GM19452 (cell line): Measurements from ENCODE around the gene SPEN.

Experiments
- ATAC-seq: cut with Tn5 transposase; IDR thresholded peaks from one replicate; pipeline ENCODE4 v1.9.1; 2021; ENCODE audit not compliant: unreplicated experiment

Gene SPEN

DNA sequence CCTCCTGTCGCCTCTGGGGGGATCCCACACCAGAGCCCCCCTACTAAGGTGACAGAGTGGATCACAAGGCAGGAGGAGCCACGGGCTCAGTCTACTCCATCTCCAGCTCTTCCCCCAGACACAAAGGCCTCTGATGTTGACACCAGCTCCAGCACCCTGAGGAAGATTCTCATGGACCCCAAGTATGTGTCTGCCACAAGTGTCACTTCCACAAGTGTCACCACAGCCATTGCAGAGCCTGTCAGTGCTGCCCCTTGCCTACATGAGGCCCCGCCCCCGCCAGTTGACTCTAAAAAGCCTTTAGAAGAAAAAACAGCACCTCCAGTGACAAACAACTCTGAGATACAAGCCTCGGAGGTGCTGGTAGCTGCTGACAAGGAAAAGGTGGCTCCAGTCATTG is 86.2 kb downstream of the SPEN start:
- no peak for ATAC-seq

DNA sequence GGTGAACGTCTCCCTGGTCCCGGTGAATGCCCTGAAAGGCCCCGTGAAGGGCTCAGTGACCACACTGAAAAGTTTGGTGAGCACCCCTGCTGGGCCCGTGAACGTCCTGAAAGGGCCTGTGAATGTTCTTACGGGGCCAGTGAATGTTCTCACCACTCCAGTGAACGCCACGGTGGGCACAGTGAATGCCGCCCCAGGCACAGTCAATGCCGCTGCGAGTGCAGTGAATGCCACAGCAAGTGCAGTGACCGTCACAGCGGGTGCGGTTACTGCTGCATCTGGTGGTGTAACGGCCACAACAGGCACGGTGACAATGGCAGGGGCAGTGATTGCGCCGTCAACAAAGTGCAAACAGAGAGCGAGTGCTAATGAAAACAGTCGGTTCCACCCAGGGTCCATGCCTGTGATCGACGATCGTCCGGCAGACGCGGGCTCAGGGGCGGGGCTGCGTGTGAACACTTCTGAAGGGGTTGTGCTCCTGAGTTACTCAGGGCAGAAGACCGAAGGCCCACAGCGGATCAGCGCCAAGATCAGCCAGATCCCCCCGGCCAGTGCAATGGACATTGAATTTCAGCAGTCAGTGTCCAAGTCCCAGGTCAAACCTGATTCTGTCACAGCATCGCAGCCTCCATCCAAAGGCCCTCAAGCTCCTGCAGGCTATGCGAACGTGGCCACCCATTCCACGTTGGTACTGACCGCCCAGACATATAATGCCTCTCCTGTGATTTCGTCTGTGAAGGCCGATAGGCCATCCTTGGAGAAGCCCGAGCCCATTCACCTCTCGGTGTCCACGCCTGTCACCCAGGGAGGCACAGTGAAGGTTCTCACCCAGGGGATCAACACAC is 86.9 kb downstream of the SPEN start:
- ATAC-seq, result no peak

DNA sequence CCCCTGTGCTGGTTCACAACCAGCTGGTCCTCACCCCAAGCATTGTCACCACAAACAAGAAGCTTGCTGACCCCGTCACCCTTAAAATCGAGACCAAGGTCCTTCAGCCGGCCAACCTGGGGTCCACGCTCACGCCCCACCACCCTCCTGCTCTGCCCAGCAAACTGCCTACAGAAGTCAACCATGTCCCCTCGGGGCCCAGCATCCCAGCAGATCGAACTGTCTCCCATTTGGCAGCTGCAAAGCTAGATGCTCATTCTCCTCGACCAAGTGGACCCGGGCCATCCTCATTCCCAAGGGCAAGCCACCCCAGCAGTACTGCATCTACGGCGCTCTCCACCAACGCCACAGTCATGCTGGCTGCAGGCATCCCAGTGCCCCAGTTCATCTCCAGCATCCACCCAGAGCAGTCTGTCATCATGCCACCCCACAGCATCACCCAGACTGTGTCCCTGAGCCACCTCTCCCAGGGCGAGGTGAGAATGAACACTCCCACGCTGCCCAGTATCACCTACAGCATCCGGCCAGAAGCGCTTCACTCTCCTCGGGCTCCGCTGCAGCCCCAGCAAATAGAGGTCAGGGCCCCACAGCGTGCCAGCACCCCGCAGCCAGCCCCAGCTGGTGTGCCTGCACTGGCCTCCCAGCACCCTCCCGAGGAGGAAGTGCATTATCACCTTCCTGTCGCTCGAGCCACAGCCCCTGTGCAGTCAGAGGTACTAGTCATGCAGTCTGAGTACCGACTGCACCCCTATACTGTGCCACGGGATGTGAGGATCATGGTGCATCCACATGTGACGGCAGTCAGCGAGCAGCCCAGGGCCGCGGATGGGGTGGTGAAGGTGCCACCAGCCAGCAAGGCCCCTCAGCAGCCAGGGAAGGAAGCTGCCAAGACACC is 87.8 kb downstream of the SPEN start:
- no peak for ATAC-seq

- no peak for ATAC-seq
Measured at GRCh38 chr1:15936025-15936424, 88.5 kb downstream of the SPEN start.

DNA sequence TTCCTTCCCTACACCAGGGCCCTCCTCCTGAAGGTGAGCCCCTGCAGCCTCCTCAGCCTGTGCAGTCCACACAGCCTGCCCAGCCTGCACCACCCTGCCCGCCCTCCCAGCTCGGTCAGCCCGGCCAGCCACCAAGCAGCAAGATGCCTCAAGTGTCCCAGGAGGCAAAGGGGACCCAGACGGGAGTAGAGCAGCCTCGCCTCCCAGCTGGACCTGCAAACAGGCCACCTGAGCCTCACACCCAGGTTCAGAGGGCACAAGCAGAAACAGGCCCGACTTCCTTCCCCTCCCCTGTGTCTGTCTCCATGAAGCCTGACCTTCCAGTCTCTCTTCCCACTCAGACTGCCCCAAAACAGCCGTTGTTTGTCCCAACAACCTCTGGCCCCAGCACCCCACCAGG is 89.6 kb downstream of the SPEN start:
- ATAC-seq, result no peak

GRCh38 chr1:15937706-15938168 is 90.2 kb downstream of the SPEN start:
- no peak for ATAC-seq

GRCh38 chr1:15938628-15939161 is 91.2 kb downstream of the SPEN start:
- no peak for ATAC-seq

GRCh38 chr1:15939181-15940109 is 91.9 kb downstream of the SPEN start:
- no peak for ATAC-seq

DNA sequence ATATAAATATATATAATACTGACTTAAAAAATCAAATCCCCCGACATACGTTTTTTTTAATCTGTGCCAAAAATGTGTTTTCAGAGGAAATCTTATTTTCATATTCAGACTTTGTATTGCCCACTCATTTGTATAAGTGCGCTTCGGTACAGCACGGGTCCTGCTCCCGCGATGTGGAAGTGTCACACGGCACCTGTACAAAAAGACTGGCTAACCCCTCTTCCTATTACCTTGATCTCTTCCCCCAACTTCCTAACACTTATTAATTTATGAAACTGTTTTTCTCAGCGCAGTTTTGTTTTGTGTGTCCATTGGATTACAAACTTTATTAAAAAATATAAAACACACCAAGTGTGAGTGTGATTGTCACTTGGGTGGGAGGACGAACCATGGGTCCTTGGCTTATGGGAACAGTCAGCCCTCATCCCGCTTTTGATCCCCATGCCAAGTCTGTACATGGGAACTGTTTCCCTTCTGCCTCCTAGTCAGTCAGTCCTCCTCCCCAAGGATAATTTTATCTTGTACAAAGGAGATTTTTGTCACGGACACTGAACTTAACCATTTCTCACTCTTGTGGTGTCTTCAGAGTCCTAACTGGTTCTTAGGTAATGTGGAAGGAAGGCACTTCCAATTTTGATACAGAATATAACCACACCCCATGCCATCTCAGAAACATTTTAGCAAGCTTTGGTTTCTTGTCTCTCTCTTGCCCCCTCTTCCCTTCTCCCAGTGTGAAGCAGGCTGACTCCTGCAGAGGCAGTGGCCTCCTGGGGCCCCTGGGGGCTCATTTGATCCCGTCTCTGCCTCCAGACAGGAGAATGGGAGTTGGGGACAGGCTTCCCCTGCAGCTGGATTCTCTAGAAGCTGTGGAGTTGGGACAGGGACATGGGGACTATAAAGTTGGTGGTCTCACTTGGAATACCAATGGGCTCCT is 92.9 kb downstream of the SPEN start:
- no peak for ATAC-seq

DNA sequence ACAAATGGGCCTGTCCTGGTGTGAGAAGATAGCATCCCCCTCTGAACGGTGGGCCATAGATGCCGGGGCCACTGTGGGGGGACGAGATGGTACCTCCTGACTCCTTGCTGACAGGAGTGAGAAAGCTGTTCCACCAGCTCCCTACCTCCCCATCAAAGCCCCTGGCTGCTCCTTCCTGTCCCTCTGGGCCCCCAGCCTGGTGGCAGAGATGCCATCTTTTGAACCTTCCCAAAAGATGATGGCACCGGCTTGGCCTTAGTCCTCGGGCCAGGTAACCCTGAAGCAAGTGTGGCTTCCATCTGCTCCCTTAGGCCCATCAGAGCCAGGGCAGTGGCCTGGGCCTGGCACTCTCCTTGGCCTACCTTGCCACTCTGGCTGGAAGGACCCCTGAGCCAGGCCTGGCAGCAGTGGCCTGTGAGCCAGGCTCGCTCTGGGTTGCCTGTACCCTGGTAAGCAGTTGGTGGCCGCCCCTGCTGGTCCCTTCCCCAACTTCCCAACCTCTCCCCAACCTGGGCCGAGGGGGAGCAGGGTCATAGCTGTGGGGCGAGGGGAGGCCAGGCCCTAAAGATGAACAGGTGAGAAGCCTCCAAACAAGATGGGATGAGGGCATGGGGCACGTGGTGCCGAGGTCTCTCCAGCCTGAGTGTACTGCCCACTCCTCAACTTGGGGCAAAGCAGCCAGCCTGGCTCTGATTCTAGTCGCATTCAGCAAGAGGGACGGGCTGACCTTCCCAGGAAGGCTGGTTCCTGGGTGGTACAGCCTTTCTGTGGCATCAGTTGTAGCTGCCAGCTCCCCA is 93.7 kb downstream of the SPEN start:
- ATAC-seq, result no peak

- ATAC-seq, result no peak
Measured at GRCh38 chr1:15941899-15942660, 94.6 kb downstream of the SPEN start.

- ATAC-seq, result no peak
Measured at GRCh38 chr1:15942661-15943327, 95.3 kb downstream of the SPEN start.

- ATAC-seq, result no peak
Measured at GRCh38 chr1:15943328-15943991, 96.0 kb downstream of the SPEN start.

GRCh38 chr1:15943992-15944307 is 96.4 kb downstream of the SPEN start:
- no peak for ATAC-seq

- no peak for ATAC-seq
Measured at GRCh38 chr1:15944308-15945010, 97.0 kb downstream of the SPEN start.

GRCh38 chr1:15945011-15945831 is 97.7 kb downstream of the SPEN start:
- ATAC-seq, result no peak
